K562 (cell line): ENCODE measurements around the gene IER3IP1. TPM values are rescaled to one million over a fixed set of nuclear protein-coding genes. Genes with fewer than 3 reads are reported as not detected.

Experiments used
- EGR1 ChIP-seq: fragments of 450-650 bp; conservative IDR thresholded peaks from 2 replicates; pipeline ENCODE4 v1.6.1; 2017; ENCODE audit warnings: mild to moderate bottlenecking
- HOXB6 ChIP-seq: fragments of 250-450 bp; sonication (Bioruptor Pico); IDR thresholded peaks from 2 replicates; pipeline ENCODE4 v1.5.1; 2022; ENCODE audit warnings: mild to moderate bottlenecking, borderline replicate concordance
- RUNX1 ChIP-seq: sonication (generic); IDR thresholded peaks from 2 replicates; pipeline ENCODE4 v1.6.1; 2016; ENCODE audit warnings: antibody characterized with exemption, low read depth
- polyA plus RNA-seq, 8 experiments: library from polyadenylated mRNA; depleted of rRNA in 4 of 8; stranded (reverse) in 5 of 8; unstranded in 3 of 8; fragments of >200 nt; fragmentation: Nextera tagmentation in 2 of 8; fragmentation: Illumina TruSeq in 1 of 8; extraction: Ambion mirVana in 2 of 8; extraction: Trizol in 1 of 8; gene quantifications; 2 replicates each; pipeline versions ENCODE4 v1.2.1 to v1.2.3, GENCODE V29; 2011 to 2014; ENCODE audit warnings: inconsistent platforms in 1 of 8, missing spikeins in 1 of 8
- total RNA-seq, 7 experiments: library from RNA; depleted of rRNA in 6 of 7; stranded (reverse); fragments of >200 nt in 6 of 7; fragmentation: Illumina TruSeq in 2 of 7; extraction: Trizol in 2 of 7; gene quantifications; 2 replicates each; pipeline versions ENCODE4 v1.2.1 to v1.2.3, GENCODE V29; 2011 to 2021; ENCODE audit warnings: low replicate concordance in 1 of 7
- TF ChIP-seq, protein P1 (sequence below): fragments of 250-450 bp; sonication (Bioruptor Pico); IDR thresholded peaks from 2 replicates; pipeline ENCODE4 v1.8.0; 2021; ENCODE audit warnings: moderate library complexity, mild to moderate bottlenecking, inconsistent platforms
- TF ChIP-seq, protein P2 (sequence below): IDR thresholded peaks from 2 replicates; pipeline ENCODE4 v1.6.1; 2016; ENCODE audit warnings: missing genetic modification characterization, missing compliant biosample characterization
- TF ChIP-seq, protein P3 (sequence below): fragments of 450-650 bp; IDR thresholded peaks from 2 replicates; pipeline ENCODE4 v1.7.1; 2018; ENCODE audit warnings: mild to moderate bottlenecking, low read depth; ENCODE audit not compliant: partially characterized antibody
- TF ChIP-seq, protein P4 (sequence below): sonication (generic); formaldehyde crosslinking; IDR thresholded peaks from 2 replicates; pipeline ENCODE4 v1.4.0; 2020; ENCODE audit warnings: mild to moderate bottlenecking, missing genetic modification reagents
- TF ChIP-seq, protein P5 (sequence below): IDR thresholded peaks from 2 replicates; pipeline ENCODE4 v1.6.1; 2011; ENCODE audit not compliant: insufficient read length; ENCODE audit errors: extremely low read depth

IER3IP1 gene
- total and polyA plus RNA-seq, 9 of the 15 experiments (the other 6 are each of a cell fraction or from before 2014, with no cell fraction given), result 9.0 to 38.2 (median 19.9) TPM

DNA sequence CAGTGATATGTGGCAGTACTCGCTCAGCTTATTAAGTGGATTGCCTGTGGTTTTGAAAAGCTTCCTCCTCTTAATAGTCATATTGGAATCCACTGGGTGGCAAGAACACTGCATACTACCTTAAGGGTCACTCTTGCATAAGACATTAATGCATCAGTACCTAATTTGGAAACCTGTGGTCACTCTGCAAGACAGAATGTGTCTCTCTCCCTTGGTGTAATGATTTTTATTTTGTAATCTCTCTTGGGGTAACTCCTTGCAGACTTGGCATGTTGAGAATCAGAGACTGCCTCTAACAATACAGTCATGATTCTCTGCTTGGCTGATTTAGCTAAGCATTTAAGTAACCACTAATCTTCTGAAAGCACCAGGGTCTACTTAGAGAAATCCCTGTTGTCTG lies 33.0 kb upstream of the IER3IP1 start (continued):
- TF ChIP-seq, protein P1, sequence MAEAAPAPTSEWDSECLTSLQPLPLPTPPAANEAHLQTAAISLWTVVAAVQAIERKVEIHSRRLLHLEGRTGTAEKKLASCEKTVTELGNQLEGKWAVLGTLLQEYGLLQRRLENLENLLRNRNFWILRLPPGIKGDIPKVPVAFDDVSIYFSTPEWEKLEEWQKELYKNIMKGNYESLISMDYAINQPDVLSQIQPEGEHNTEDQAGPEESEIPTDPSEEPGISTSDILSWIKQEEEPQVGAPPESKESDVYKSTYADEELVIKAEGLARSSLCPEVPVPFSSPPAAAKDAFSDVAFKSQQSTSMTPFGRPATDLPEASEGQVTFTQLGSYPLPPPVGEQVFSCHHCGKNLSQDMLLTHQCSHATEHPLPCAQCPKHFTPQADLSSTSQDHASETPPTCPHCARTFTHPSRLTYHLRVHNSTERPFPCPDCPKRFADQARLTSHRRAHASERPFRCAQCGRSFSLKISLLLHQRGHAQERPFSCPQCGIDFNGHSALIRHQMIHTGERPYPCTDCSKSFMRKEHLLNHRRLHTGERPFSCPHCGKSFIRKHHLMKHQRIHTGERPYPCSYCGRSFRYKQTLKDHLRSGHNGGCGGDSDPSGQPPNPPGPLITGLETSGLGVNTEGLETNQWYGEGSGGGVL (CRISPR knock-in tag), result no peak
- TF ChIP-seq, protein P2, sequence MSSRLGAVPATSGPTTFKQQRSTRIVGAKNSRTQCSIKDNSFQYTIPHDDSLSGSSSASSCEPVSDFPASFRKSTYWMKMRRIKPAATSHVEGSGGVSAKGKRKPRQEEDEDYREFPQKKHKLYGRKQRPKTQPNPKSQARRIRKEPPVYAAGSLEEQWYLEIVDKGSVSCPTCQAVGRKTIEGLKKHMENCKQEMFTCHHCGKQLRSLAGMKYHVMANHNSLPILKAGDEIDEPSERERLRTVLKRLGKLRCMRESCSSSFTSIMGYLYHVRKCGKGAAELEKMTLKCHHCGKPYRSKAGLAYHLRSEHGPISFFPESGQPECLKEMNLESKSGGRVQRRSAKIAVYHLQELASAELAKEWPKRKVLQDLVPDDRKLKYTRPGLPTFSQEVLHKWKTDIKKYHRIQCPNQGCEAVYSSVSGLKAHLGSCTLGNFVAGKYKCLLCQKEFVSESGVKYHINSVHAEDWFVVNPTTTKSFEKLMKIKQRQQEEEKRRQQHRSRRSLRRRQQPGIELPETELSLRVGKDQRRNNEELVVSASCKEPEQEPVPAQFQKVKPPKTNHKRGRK (tag), result no peak
- TF ChIP-seq, protein P3, sequence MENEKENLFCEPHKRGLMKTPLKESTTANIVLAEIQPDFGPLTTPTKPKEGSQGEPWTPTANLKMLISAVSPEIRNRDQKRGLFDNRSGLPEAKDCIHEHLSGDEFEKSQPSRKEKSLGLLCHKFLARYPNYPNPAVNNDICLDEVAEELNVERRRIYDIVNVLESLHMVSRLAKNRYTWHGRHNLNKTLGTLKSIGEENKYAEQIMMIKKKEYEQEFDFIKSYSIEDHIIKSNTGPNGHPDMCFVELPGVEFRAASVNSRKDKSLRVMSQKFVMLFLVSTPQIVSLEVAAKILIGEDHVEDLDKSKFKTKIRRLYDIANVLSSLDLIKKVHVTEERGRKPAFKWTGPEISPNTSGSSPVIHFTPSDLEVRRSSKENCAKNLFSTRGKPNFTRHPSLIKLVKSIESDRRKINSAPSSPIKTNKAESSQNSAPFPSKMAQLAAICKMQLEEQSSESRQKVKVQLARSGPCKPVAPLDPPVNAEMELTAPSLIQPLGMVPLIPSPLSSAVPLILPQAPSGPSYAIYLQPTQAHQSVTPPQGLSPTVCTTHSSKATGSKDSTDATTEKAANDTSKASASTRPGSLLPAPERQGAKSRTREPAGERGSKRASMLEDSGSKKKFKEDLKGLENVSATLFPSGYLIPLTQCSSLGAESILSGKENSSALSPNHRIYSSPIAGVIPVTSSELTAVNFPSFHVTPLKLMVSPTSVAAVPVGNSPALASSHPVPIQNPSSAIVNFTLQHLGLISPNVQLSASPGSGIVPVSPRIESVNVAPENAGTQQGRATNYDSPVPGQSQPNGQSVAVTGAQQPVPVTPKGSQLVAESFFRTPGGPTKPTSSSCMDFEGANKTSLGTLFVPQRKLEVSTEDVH, result no peak
- TF ChIP-seq EGR1 (no peak), HOXB6 (CRISPR knock-in tag) (no peak), RUNX1 (no peak)
- TF ChIP-seq, protein P4, sequence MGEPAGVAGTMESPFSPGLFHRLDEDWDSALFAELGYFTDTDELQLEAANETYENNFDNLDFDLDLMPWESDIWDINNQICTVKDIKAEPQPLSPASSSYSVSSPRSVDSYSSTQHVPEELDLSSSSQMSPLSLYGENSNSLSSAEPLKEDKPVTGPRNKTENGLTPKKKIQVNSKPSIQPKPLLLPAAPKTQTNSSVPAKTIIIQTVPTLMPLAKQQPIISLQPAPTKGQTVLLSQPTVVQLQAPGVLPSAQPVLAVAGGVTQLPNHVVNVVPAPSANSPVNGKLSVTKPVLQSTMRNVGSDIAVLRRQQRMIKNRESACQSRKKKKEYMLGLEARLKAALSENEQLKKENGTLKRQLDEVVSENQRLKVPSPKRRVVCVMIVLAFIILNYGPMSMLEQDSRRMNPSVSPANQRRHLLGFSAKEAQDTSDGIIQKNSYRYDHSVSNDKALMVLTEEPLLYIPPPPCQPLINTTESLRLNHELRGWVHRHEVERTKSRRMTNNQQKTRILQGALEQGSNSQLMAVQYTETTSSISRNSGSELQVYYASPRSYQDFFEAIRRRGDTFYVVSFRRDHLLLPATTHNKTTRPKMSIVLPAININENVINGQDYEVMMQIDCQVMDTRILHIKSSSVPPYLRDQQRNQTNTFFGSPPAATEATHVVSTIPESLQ (CRISPR knock-in tag), result no peak
- TF ChIP-seq, protein P5, sequence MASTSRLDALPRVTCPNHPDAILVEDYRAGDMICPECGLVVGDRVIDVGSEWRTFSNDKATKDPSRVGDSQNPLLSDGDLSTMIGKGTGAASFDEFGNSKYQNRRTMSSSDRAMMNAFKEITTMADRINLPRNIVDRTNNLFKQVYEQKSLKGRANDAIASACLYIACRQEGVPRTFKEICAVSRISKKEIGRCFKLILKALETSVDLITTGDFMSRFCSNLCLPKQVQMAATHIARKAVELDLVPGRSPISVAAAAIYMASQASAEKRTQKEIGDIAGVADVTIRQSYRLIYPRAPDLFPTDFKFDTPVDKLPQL, result no peak
